GM12878 (cell line): ENCODE measurements around the gene LZTFL1. TPM values are rescaled to one million over a fixed set of nuclear protein-coding genes. Genes with fewer than 3 reads are reported as not detected.
A peak's percentile ranks its signal among the peaks of the same experiment; 100 is the strongest.

Experiments used
- CHD4 ChIP-seq: fragments of 200-600 bp; sonication (generic); IDR thresholded peaks from 2 replicates; pipeline ENCODE4 v1.6.1; 2016; ENCODE audit warnings: mild to moderate bottlenecking
- CREB1 ChIP-seq: IDR thresholded peaks from 2 replicates; pipeline ENCODE4 v1.6.1; 2012; ENCODE audit warnings: low read depth, mild to moderate bottlenecking, inconsistent platforms
- KLF5 ChIP-seq: fragments of 450-650 bp; IDR thresholded peaks from 2 replicates; pipeline ENCODE4 v1.6.1; 2014; ENCODE audit warnings: mild to moderate bottlenecking; ENCODE audit not compliant: partially characterized antibody
- MXI1 ChIP-seq: fragments of 150-350 bp; IDR thresholded peaks from 2 replicates; pipeline ENCODE4 v1.6.1; 2011; ENCODE audit warnings: low read depth, mild to moderate bottlenecking, inconsistent platforms, low read length, improper control_type of control experiment
- POLR2AphosphoS2 ChIP-seq: IDR thresholded peaks from 2 replicates; pipeline ENCODE4 v1.6.1; 2011; ENCODE audit warnings: low read depth, mild to moderate bottlenecking, low read length, improper control_type of control experiment, moderate library complexity
- RB1 ChIP-seq: fragments of 450-650 bp; formaldehyde crosslinking; IDR thresholded peaks from 2 replicates; pipeline ENCODE4 v1.6.1; 2017; ENCODE audit warnings: mild to moderate bottlenecking, borderline replicate concordance
- SMAD1 ChIP-seq: fragments of 450-650 bp; IDR thresholded peaks from 2 replicates; pipeline ENCODE4 v1.6.1; 2018; ENCODE audit warnings: mild to moderate bottlenecking, low read depth; ENCODE audit not compliant: partially characterized antibody
- SP1 ChIP-seq: IDR thresholded peaks from one replicate; pipeline ENCODE4 v1.6.1; 2011; ENCODE audit warnings: low read depth, low read length
- SREBF2 ChIP-seq: IDR thresholded peaks from 2 replicates; pipeline ENCODE4 v1.6.1; 2012; ENCODE audit warnings: mild to moderate bottlenecking, low read length
- TCF12 ChIP-seq: IDR thresholded peaks from 2 replicates; pipeline ENCODE4 v1.6.1; 2011; ENCODE audit warnings: low read depth, mild to moderate bottlenecking, low read length
- TCF7 ChIP-seq: IDR thresholded peaks from 2 replicates; pipeline ENCODE4 v1.6.1; 2014; ENCODE audit warnings: antibody characterized with exemption, borderline replicate concordance
- YY1 ChIP-seq: IDR thresholded peaks from 2 replicates; pipeline ENCODE4 v1.6.1; 2011; ENCODE audit warnings: low read depth, mild to moderate bottlenecking, low read length
- ZNF217 ChIP-seq: fragments of 450-650 bp; IDR thresholded peaks from 2 replicates; pipeline ENCODE4 v1.6.1; 2017; ENCODE audit warnings: antibody characterized with exemption, mild to moderate bottlenecking
- ZSCAN29 ChIP-seq: fragments of 450-650 bp; IDR thresholded peaks from 2 replicates; pipeline ENCODE4 v1.6.1; 2017; ENCODE audit warnings: mild to moderate bottlenecking, moderate library complexity
- polyA plus RNA-seq, 11 experiments: library from polyadenylated mRNA; depleted of rRNA in 4 of 11; unstranded in 6 of 11; stranded (reverse) in 5 of 11; fragments of >200 nt; fragmentation: Nextera tagmentation in 4 of 11; fragmentation: Illumina TruSeq in 1 of 11; extraction: Ambion mirVana in 4 of 11; extraction: Trizol in 1 of 11; gene quantifications; 1 replicate in 1 of 11; 2 replicates in 10 of 11; pipeline versions ENCODE4 v1.2.1 to v1.2.3, GENCODE V29; 2011 to 2016; ENCODE audit warnings: inconsistent platforms in 2 of 11, missing spikeins in 2 of 11, low read depth in 1 of 11
- total RNA-seq, 4 experiments: library from RNA; depleted of rRNA in 3 of 4; stranded (reverse); fragments of >200 nt in 3 of 4; fragmentation: Illumina TruSeq in 1 of 4; extraction: Trizol in 1 of 4; gene quantifications; 2 replicates each; pipeline versions ENCODE4 v1.2.1 to v1.2.3, GENCODE V29; 2013 to 2021
- TF ChIP-seq, protein P1 (sequence below), 3 experiments: IDR thresholded peaks in 2 of 3; conservative IDR thresholded peaks in 1 of 3; 2 replicates each; pipeline ENCODE4 v1.5.1; 2011; ENCODE audit warnings: low read depth in 3 of 3, low read length in 3 of 3, mild to moderate bottlenecking in 3 of 3, control low read depth in 2 of 3, moderate library complexity in 2 of 3, inconsistent platforms in 1 of 3, mixed read lengths in 1 of 3; ENCODE audit not compliant: control insufficient read depth in 2 of 3, insufficient read depth in 1 of 3; ENCODE audit errors: extremely low read depth in 1 of 3
- TF ChIP-seq, protein P2 (sequence below): fragments of 450-650 bp; IDR thresholded peaks from 2 replicates; pipeline ENCODE4 v1.6.1; 2016; ENCODE audit warnings: mild to moderate bottlenecking, moderate library complexity, borderline replicate concordance
- TF ChIP-seq, protein P3 (sequence below): fragments of 450-650 bp; IDR thresholded peaks from 2 replicates; pipeline ENCODE4 v1.6.1; 2017; ENCODE audit warnings: mild to moderate bottlenecking, moderate library complexity
- TF ChIP-seq, protein P4 (sequence below): IDR thresholded peaks from 2 replicates; pipeline ENCODE4 v1.6.1; 2011; ENCODE audit warnings: borderline replicate concordance, low read depth, mild to moderate bottlenecking, moderate library complexity, low read length; ENCODE audit not compliant: insufficient read depth, poor library complexity, severe bottlenecking

Gene LZTFL1
- total and polyA plus RNA-seq, 10 of the 15 experiments (the other 5 are each of a cell fraction or from before 2014, with no cell fraction given) = 9.8 to 74.1 (median 11.9) TPM

DNA sequence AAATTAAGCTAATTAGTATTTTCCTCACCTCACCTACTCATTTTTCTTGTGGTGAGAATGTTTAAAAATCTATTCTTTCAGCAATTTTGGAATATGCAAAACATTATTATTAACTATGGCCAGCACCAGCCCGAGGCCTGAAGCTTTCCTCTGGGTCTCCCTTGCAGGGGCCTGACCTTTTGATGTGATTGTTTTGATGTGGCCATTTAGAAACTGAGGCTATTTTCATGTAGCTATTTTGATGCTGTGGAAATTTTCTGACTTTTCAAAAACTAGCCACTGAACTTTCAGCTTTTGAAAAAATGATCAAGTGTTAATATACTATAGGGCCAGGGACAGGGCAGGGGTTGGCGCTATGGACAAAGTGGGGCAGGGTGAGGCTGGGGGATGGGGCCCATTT is 36.2 kb upstream of the LZTFL1 start (continued):
- TF ChIP-seq MXI1 = no peak
- TF ChIP-seq TCF7 = peak; percentile 99
- peak; percentile 30; the same call in 1 of the 2 replicates for TF ChIP-seq CREB1
- TF ChIP-seq TCF12 = no peak
- TF ChIP-seq, protein P1, sequence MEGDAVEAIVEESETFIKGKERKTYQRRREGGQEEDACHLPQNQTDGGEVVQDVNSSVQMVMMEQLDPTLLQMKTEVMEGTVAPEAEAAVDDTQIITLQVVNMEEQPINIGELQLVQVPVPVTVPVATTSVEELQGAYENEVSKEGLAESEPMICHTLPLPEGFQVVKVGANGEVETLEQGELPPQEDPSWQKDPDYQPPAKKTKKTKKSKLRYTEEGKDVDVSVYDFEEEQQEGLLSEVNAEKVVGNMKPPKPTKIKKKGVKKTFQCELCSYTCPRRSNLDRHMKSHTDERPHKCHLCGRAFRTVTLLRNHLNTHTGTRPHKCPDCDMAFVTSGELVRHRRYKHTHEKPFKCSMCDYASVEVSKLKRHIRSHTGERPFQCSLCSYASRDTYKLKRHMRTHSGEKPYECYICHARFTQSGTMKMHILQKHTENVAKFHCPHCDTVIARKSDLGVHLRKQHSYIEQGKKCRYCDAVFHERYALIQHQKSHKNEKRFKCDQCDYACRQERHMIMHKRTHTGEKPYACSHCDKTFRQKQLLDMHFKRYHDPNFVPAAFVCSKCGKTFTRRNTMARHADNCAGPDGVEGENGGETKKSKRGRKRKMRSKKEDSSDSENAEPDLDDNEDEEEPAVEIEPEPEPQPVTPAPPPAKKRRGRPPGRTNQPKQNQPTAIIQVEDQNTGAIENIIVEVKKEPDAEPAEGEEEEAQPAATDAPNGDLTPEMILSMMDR (IDR thresholded peaks at IDR 0.05 in 2 of 3, conservative IDR thresholded peaks at IDR 0.05 in 1 of 3; ENCODE audit: control insufficient read depth in 2 of 3, extremely low read depth in 1 of 3, insufficient read depth in 1 of 3, low read depth in 3 of 3, low read length in 3 of 3) = no peak
- TF ChIP-seq, protein P2, sequence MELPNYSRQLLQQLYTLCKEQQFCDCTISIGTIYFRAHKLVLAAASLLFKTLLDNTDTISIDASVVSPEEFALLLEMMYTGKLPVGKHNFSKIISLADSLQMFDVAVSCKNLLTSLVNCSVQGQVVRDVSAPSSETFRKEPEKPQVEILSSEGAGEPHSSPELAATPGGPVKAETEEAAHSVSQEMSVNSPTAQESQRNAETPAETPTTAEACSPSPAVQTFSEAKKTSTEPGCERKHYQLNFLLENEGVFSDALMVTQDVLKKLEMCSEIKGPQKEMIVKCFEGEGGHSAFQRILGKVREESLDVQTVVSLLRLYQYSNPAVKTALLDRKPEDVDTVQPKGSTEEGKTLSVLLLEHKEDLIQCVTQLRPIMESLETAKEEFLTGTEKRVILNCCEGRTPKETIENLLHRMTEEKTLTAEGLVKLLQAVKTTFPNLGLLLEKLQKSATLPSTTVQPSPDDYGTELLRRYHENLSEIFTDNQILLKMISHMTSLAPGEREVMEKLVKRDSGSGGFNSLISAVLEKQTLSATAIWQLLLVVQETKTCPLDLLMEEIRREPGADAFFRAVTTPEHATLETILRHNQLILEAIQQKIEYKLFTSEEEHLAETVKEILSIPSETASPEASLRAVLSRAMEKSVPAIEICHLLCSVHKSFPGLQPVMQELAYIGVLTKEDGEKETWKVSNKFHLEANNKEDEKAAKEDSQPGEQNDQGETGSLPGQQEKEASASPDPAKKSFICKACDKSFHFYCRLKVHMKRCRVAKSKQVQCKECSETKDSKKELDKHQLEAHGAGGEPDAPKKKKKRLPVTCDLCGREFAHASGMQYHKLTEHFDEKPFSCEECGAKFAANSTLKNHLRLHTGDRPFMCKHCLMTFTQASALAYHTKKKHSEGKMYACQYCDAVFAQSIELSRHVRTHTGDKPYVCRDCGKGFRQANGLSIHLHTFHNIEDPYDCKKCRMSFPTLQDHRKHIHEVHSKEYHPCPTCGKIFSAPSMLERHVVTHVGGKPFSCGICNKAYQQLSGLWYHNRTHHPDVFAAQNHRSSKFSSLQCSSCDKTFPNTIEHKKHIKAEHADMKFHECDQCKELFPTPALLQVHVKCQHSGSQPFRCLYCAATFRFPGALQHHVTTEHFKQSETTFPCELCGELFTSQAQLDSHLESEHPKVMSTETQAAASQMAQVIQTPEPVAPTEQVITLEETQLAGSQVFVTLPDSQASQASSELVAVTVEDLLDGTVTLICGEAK = no peak
- TF ChIP-seq, protein P3, sequence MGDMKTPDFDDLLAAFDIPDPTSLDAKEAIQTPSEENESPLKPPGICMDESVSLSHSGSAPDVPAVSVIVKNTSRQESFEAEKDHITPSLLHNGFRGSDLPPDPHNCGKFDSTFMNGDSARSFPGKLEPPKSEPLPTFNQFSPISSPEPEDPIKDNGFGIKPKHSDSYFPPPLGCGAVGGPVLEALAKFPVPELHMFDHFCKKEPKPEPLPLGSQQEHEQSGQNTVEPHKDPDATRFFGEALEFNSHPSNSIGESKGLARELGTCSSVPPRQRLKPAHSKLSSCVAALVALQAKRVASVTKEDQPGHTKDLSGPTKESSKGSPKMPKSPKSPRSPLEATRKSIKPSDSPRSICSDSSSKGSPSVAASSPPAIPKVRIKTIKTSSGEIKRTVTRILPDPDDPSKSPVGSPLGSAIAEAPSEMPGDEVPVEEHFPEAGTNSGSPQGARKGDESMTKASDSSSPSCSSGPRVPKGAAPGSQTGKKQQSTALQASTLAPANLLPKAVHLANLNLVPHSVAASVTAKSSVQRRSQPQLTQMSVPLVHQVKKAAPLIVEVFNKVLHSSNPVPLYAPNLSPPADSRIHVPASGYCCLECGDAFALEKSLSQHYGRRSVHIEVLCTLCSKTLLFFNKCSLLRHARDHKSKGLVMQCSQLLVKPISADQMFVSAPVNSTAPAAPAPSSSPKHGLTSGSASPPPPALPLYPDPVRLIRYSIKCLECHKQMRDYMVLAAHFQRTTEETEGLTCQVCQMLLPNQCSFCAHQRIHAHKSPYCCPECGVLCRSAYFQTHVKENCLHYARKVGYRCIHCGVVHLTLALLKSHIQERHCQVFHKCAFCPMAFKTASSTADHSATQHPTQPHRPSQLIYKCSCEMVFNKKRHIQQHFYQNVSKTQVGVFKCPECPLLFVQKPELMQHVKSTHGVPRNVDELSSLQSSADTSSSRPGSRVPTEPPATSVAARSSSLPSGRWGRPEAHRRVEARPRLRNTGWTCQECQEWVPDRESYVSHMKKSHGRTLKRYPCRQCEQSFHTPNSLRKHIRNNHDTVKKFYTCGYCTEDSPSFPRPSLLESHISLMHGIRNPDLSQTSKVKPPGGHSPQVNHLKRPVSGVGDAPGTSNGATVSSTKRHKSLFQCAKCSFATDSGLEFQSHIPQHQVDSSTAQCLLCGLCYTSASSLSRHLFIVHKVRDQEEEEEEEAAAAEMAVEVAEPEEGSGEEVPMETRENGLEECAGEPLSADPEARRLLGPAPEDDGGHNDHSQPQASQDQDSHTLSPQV = no peak
- no peak for TF ChIP-seq ZSCAN29
- TF ChIP-seq, protein P4, sequence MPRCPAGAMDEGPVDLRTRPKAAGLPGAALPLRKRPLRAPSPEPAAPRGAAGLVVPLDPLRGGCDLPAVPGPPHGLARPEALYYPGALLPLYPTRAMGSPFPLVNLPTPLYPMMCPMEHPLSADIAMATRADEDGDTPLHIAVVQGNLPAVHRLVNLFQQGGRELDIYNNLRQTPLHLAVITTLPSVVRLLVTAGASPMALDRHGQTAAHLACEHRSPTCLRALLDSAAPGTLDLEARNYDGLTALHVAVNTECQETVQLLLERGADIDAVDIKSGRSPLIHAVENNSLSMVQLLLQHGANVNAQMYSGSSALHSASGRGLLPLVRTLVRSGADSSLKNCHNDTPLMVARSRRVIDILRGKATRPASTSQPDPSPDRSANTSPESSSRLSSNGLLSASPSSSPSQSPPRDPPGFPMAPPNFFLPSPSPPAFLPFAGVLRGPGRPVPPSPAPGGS = peak; percentile 52
- no peak for TF ChIP-seq CHD4
- no peak for TF ChIP-seq YY1
- TF ChIP-seq POLR2AphosphoS2 = no peak
- TF ChIP-seq RB1 = no peak
- no peak for TF ChIP-seq SP1
- no peak for TF ChIP-seq KLF5
- TF ChIP-seq ZNF217 = no peak; the same call in 1 of the 2 replicates
- TF ChIP-seq SMAD1 = no peak
- TF ChIP-seq SREBF2 = no peak
